Karpas-422 (cell line): Measurements from ENCODE around the gene EDC4. TPM values are rescaled to one million over a fixed set of nuclear protein-coding genes. Genes with fewer than 3 reads are reported as not detected.

ENCODE experiments used
- DNase-seq: peaks from one replicate; pipeline ENCODE4 v3.0.0-alpha.2; 2015
- H2AFZ ChIP-seq: fragments of 200-600 bp; sonication (generic); 2 replicates; pipeline ENCODE4 v1.6.1; 2014; ENCODE audit warnings: antibody characterized with exemption, low read length, mixed read lengths
- H3K27ac ChIP-seq: fragments of 200-600 bp; sonication (generic); 2 replicates; pipeline ENCODE4 v1.5.1; 2014; ENCODE audit warnings: mild to moderate bottlenecking, low read length, moderate library complexity
- H3K27me3 ChIP-seq: fragments of 200-600 bp; sonication (generic); 2 replicates; pipeline ENCODE4 v1.6.1; 2014; ENCODE audit warnings: low read length, mixed read lengths
- H3K36me3 ChIP-seq: fragments of 200-600 bp; sonication (generic); 2 replicates; pipeline ENCODE4 v1.6.1; 2014; ENCODE audit warnings: low read length, mixed read lengths; ENCODE audit not compliant: insufficient read depth
- H3K4me1 ChIP-seq: fragments of 200-600 bp; sonication (generic); 2 replicates; pipeline ENCODE4 v1.6.1; 2014; ENCODE audit warnings: mild to moderate bottlenecking, low read length, mixed read lengths
- H3K4me2 ChIP-seq: fragments of 200-600 bp; sonication (generic); 2 replicates; pipeline ENCODE4 v1.6.1; 2014; ENCODE audit warnings: low read length, low read depth, mild to moderate bottlenecking; ENCODE audit not compliant: poor library complexity, severe bottlenecking
- H3K4me3 ChIP-seq: fragments of 200-600 bp; sonication (generic); 2 replicates; pipeline ENCODE4 v1.5.1; 2014; ENCODE audit warnings: mild to moderate bottlenecking, antibody characterized with exemption, low read length, mixed read lengths
- H3K79me2 ChIP-seq: fragments of 200-600 bp; sonication (generic); 2 replicates; pipeline ENCODE4 v1.6.1; 2014; ENCODE audit warnings: mild to moderate bottlenecking, low read length, mixed read lengths
- H3K9ac ChIP-seq: fragments of 200-600 bp; sonication (generic); 2 replicates; pipeline ENCODE4 v1.6.0; 2014; ENCODE audit warnings: low read length
- H3K9me2 ChIP-seq: fragments of 200-600 bp; sonication (generic), shearing (Covaris generic); replicated peaks from 2 replicates; pipeline ENCODE4 v1.6.0; 2014; ENCODE audit warnings: mild to moderate bottlenecking, low read length, moderate library complexity; ENCODE audit not compliant: insufficient read depth
- H3K9me3 ChIP-seq: fragments of 300-700, 200-600 bp; sonication (generic); 2 replicates; pipeline ENCODE4 v1.6.1; 2014; ENCODE audit warnings: low read length, mixed read lengths
- H4K20me1 ChIP-seq: fragments of 200-600 bp; sonication (generic); 2 replicates; pipeline ENCODE4 v1.6.1; 2014; ENCODE audit warnings: mild to moderate bottlenecking, antibody characterized with exemption, low read length, low read depth; ENCODE audit not compliant: insufficient read depth
- total RNA-seq: library from RNA; depleted of rRNA; stranded (reverse); fragments of >200 nt; shearing (Covaris generic); gene quantifications from 2 replicates; pipeline ENCODE4 v1.2.3, GENCODE V29; 2014; ENCODE audit warnings: low replicate concordance

The EDC4 gene
- total RNA-seq, 1 experiment from 2014 or later, result 52.1 TPM

DNA sequence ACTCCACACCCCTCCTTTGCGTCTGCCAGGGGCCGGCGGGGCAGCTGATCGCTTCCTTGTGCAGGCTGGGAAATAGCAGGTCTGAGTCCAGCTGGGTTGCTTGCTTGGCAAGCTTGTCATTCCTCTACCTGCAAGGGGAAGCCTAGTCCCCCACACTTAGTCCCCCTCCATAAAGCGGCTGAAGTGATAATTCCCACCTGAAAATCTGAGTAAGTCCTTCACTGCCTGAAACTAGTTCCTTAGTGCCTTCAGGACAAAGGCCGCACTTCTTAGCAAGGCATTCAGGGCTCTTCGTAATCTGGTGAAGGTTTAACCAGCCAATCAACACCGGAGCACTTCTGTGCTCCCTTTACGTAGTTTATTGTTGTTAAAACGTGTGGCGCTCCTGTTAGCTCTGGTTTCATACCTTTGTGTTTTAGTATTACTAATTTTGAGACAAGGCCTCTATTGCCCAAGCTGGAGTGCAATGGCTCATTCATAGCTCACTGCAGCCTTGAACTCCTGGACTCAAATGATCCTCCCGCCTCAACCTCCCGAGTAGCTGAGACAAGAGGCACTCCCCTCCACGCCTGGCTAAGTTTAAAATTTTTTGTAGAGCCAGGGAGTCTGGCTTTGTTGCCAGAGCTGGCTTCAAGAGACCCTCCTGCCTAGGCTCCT lies 21.0 kb downstream of the EDC4 start:
- Histone ChIP-seq H3K27ac (peak overlapping the region; percentile 38; the same call in 1 of the 2 replicates), H4K20me1 (no peaks in the 10 kb centered on the region), H3K9ac (peak overlapping the region; percentile 89), H3K27me3 (no peaks in the 10 kb centered on the region), H3K4me2 (peak overlapping the region; percentile 86), H3K4me1 (peaks cover 17% of the 10 kb centered on the region), H3K9me3 (no peaks in the 10 kb centered on the region), H3K9me2 (no peaks in the 10 kb centered on the region), H2AFZ (no peak overlapping the region), H3K36me3 (no peaks in the 10 kb centered on the region), H3K79me2 (peaks cover 54% of the 10 kb centered on the region), H3K4me3 (peak overlapping the region; percentile 93)
- peak; percentile 62 for DNase-seq

DNA sequence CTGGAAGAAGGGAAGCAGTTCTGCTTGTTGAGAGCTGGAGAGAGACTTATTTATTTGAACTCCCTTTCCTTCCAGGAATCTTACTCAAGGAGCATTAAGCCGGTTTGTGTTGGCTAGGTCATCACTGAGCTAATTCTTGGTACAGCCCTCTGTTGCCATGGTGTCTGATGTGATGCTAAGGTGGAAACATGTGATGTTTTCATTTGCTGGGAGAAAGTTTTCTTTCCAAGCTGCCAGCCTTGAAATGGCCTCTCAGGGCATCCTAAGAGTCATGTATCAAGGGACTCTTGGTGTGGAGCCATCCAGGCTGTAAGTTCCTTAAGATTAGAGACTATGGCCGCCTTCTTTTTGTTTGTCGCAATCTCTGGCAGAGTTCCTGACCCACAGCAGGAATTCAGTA lies 24.4 kb downstream of the EDC4 start:
- Histone ChIP-seq H3K36me3 (no peaks in the 10 kb centered on the region), H4K20me1 (no peaks in the 10 kb centered on the region), H3K27me3 (no peaks in the 10 kb centered on the region), H3K4me2 (no peak overlapping the region), H3K9ac (no peak overlapping the region), H3K4me1 (peaks cover 15% of the 10 kb centered on the region), H3K9me3 (no peaks in the 10 kb centered on the region), H3K9me2 (no peaks in the 10 kb centered on the region), H3K27ac (no peak overlapping the region), H3K79me2 (peaks cover 73% of the 10 kb centered on the region), H2AFZ (no peak overlapping the region), H3K4me3 (no peak overlapping the region)
- no peak for DNase-seq

DNA sequence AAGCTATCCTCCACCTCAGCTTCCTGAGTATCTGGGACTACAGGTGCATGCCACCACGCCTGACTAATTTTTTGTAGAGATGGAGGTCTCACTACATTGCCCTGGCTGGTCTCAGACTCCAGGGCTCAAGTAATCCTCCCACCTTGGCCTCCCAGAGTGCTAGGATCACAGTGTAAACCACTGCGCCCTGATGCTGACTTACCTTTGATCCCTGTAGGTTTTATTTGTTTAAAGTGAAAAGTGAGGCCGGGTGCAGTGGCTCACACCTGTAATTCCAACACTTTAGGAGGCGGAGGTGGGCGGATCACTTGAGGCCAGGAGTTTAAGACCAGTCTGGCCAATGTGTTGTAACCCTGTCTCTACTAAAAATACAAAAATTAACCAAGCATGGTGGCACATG lies 28.9 kb downstream of the EDC4 start:
- H3K36me3 ChIP-seq, result no peaks in the 10 kb centered on the region
- no peak overlapping the region for H3K4me3 ChIP-seq
- no peaks in the 10 kb centered on the region for H3K4me1 ChIP-seq
- H3K9ac ChIP-seq, result no peak overlapping the region
- H3K27ac ChIP-seq, result no peak overlapping the region
- no peaks in the 10 kb centered on the region for H3K9me3 ChIP-seq
- H3K9me2 ChIP-seq, result no peaks in the 10 kb centered on the region
- peaks cover 37% of the 10 kb centered on the region for H3K79me2 ChIP-seq
- DNase-seq, result no peak
- no peaks in the 10 kb centered on the region for H3K27me3 ChIP-seq
- no peak overlapping the region for H3K4me2 ChIP-seq
- no peak overlapping the region for H2AFZ ChIP-seq
- no peaks in the 10 kb centered on the region for H4K20me1 ChIP-seq

DNA sequence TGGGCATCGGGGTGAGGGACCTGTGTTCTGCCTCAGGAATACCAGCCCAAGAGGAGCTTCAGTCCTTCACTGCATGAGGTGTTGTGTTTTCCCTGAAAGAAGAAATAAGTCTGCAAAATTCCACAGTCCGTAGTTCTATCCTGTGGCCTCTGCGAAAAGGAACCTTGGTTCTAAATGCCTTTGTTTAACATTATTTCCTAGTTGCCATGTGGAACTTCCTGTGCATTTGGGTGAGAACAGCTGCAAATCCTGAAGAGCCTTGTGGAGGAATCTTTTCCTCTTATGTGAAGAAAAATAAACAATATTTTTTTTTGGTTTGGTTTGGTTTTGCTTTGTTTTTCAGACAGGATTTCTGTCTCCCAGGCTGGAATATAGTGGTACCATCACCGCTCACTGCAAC lies 30.0 kb downstream of the EDC4 start:
- H3K9me2 ChIP-seq, result no peaks in the 10 kb centered on the region
- H4K20me1 ChIP-seq, result no peaks in the 10 kb centered on the region
- H3K9ac ChIP-seq, result no peak overlapping the region
- H3K9me3 ChIP-seq, result no peaks in the 10 kb centered on the region
- H3K4me2 ChIP-seq, result no peak overlapping the region
- no peaks in the 10 kb centered on the region for H3K36me3 ChIP-seq
- H3K4me3 ChIP-seq, result no peak overlapping the region
- no peak overlapping the region for H2AFZ ChIP-seq
- no peak for DNase-seq
- no peak overlapping the region for H3K27ac ChIP-seq
- no peaks in the 10 kb centered on the region for H3K4me1 ChIP-seq
- H3K79me2 ChIP-seq, result peaks cover 26% of the 10 kb centered on the region
- no peaks in the 10 kb centered on the region for H3K27me3 ChIP-seq

DNA sequence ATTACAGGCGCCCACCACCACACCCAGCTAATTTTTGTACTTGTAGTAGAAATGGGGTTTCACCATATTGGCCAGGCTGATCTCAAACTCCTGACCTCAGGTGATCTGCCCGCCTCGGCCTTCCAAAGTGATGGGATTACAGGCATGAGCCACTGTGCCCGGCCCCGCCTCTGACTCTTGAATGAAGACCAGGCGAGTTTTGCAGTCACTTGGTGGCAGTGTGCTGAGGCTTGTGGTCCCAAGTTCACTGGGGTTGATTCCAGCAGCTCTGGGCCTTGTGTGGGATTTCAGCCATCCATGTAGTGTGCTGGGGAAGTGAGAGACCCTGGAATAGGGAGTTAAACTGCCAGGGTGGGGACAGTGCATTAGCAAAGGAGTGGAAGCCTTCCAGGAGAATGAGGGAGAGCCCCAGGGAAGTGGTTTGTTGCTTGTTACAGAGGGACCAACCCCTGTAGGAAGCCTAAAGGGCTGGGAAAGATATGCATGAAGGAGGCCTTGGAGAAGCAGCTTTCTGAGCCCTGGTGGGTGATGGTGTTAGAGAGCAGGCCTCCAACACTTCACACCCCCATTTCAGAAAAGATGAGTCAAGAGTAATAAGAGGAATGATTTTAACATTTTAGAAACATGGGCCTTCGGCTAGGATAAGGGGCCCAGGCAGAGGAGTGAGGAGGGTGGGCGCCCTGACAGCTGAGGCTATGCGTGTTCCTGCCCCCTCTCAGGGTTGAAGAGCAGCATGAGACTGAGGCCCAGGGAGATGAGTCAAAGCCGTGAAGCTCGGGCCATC lies 34.7 kb downstream of the EDC4 start:
- H3K4me3 ChIP-seq, result no peak overlapping the region
- H3K4me1 ChIP-seq, result peaks cover 8% of the 10 kb centered on the region
- no peak for DNase-seq

DNA sequence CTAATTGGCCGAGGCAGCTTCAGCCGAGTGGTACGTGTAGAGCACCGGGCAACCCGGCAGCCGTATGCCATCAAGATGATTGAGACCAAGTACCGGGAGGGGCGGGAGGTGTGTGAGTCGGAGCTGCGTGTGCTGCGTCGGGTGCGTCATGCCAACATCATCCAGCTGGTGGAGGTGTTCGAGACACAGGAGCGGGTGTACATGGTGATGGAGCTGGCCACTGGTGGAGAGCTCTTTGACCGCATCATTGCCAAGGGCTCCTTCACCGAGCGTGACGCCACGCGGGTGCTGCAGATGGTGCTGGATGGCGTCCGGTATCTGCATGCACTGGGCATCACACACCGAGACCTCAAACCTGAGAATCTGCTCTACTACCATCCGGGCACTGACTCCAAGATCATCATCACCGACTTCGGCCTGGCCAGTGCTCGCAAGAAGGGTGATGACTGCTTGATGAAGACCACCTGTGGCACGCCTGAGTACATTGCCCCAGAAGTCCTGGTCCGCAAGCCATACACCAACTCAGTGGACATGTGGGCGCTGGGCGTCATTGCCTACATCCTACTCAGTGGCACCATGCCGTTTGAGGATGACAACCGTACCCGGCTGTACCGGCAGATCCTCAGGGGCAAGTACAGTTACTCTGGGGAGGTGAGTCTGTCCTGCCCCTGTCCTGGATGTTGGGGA lies 36.3 kb downstream of the EDC4 start:
- no peak overlapping the region for H3K9ac ChIP-seq
- H3K27ac ChIP-seq, result no peak overlapping the region
- no peaks in the 10 kb centered on the region for H3K9me2 ChIP-seq
- H2AFZ ChIP-seq, result no peak overlapping the region
- DNase-seq, result no peak
- no peak overlapping the region for H3K4me2 ChIP-seq
- H3K9me3 ChIP-seq, result no peaks in the 10 kb centered on the region
- no peaks in the 10 kb centered on the region for H4K20me1 ChIP-seq
- peaks cover 8% of the 10 kb centered on the region for H3K4me1 ChIP-seq
- H3K36me3 ChIP-seq, result no peaks in the 10 kb centered on the region
- H3K27me3 ChIP-seq, result no peaks in the 10 kb centered on the region
- H3K79me2 ChIP-seq, result peaks cover 4% of the 10 kb centered on the region; the same call in 1 of the 2 replicates
- no peak overlapping the region for H3K4me3 ChIP-seq

More for the DNA sequence above, 34.7 kb downstream of the EDC4 start:
- no peaks in the 10 kb centered on the region for H3K27me3 ChIP-seq
- H3K9me2 ChIP-seq, result no peaks in the 10 kb centered on the region
- H4K20me1 ChIP-seq, result no peaks in the 10 kb centered on the region
- no peak overlapping the region for H3K4me2 ChIP-seq
- no peak overlapping the region for H2AFZ ChIP-seq
- H3K27ac ChIP-seq, result no peak overlapping the region
- H3K9me3 ChIP-seq, result no peaks in the 10 kb centered on the region
- H3K36me3 ChIP-seq, result no peaks in the 10 kb centered on the region
- H3K9ac ChIP-seq, result no peak overlapping the region
- H3K79me2 ChIP-seq, result peaks cover 4% of the 10 kb centered on the region; the same call in 1 of the 2 replicates

DNA sequence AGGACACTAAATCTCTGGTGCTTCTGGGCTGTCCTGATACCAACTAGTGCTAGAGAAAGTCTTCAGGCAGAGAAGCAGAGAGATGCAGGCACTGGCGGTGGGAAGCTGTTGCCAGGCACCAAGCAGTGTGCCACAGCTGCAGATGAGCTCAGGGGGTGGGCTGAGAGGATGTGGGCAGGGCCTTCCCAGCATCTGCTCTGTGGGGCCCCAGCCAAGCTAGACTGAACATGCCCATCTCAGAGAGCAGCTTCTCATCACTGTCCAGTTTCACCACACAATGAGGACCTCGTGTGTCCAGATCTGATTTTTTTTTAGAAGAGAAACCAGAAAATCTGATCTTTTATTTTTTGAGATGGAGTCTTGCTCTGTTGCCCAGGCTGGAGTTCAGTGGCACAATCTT lies 37.3 kb downstream of the EDC4 start:
- Histone ChIP-seq H2AFZ (no peak overlapping the region), H3K4me1 (peaks cover 8% of the 10 kb centered on the region), H4K20me1 (no peaks in the 10 kb centered on the region), H3K27me3 (no peaks in the 10 kb centered on the region), H3K9ac (no peak overlapping the region), H3K36me3 (no peaks in the 10 kb centered on the region), H3K9me2 (no peaks in the 10 kb centered on the region), H3K79me2 (peaks cover 4% of the 10 kb centered on the region; the same call in 1 of the 2 replicates), H3K4me3 (no peak overlapping the region), H3K4me2 (no peak overlapping the region), H3K9me3 (no peaks in the 10 kb centered on the region), H3K27ac (no peak overlapping the region)
- DNase-seq, result no peak
